Astrocyte (in vitro differentiated cells and primary cell): ENCODE measurements around the gene CDNF. TPM values are rescaled to one million over a fixed set of nuclear protein-coding genes. Genes with fewer than 3 reads are reported as not detected.
"Not testable (repeated sequence)": the region's sequence is repeated elsewhere in the genome, so short reads cannot be mapped to it uniquely, and the experiment has no call there.

ENCODE experiments used
- DNase-seq: peaks from one replicate; pipeline ENCODE4 v3.0.0-alpha.2; 2010; ENCODE audit warnings: low read depth
- FAIRE-seq: peaks from 2 replicates; lab custom pipeline; 2011; peaks lifted over from hg19 to GRCh38; lab: Jason Lieb, UNC
- H2AFZ ChIP-seq: 2 replicates; pipeline ENCODE4 v1.6.0; 2012; ENCODE audit warnings: low read depth, low read length, inconsistent platforms
- H3K27ac ChIP-seq: 2 replicates; pipeline ENCODE4 v1.5.1; 2011; ENCODE audit warnings: low read depth, low read length, inconsistent platforms
- H3K27me3 ChIP-seq: 2 replicates; pipeline ENCODE4 v1.6.0; 2011; ENCODE audit warnings: low read length, inconsistent platforms; ENCODE audit not compliant: insufficient read depth
- H3K36me3 ChIP-seq: 2 replicates; pipeline ENCODE4 v1.5.1; 2011; ENCODE audit warnings: low read length, inconsistent platforms; ENCODE audit not compliant: insufficient read depth
- H3K4me1 ChIP-seq: 2 replicates; pipeline ENCODE4 v1.5.1; 2011; ENCODE audit warnings: low read length, inconsistent platforms; ENCODE audit not compliant: insufficient read depth
- H3K4me2 ChIP-seq: 2 replicates; pipeline ENCODE4 v1.6.0; 2012; ENCODE audit warnings: low read length, inconsistent platforms
- H3K4me3 ChIP-seq: 2 replicates; pipeline ENCODE4 v1.5.1; 2011; ENCODE audit warnings: low read depth, mild to moderate bottlenecking, low read length, inconsistent platforms; ENCODE audit not compliant: insufficient read depth
- H3K79me2 ChIP-seq: 2 replicates; pipeline ENCODE4 v1.6.0; 2012; ENCODE audit warnings: mild to moderate bottlenecking, low read length, inconsistent platforms; ENCODE audit not compliant: insufficient read depth
- H3K9ac ChIP-seq: 2 replicates; pipeline ENCODE4 v1.6.0; 2012; ENCODE audit warnings: mild to moderate bottlenecking, low read length, inconsistent platforms
- H3K9me3 ChIP-seq: 2 replicates; pipeline ENCODE4 v1.5.1; 2012; ENCODE audit warnings: low read depth, mild to moderate bottlenecking, low read length, inconsistent platforms; ENCODE audit not compliant: insufficient read depth
- H4K20me1 ChIP-seq: 2 replicates; pipeline ENCODE4 v1.6.0; 2012; ENCODE audit warnings: low read length, inconsistent platforms; ENCODE audit not compliant: insufficient read depth
- H3K27ac Mint-ChIP-seq: one replicate; pipeline ENCODE4 v1.8.0; 2021; ENCODE audit warnings: mild to moderate bottlenecking, mixed read lengths; ENCODE audit not compliant: unreplicated experiment
- H3K27me3 Mint-ChIP-seq: one replicate; pipeline ENCODE4 v1.8.0; 2021; ENCODE audit warnings: low read depth, mixed read lengths; ENCODE audit not compliant: unreplicated experiment
- H3K36me3 Mint-ChIP-seq: one replicate; pipeline ENCODE4 v1.8.0; 2021; ENCODE audit warnings: low read depth, mixed read lengths; ENCODE audit not compliant: unreplicated experiment
- H3K4me1 Mint-ChIP-seq: one replicate; pipeline ENCODE4 v1.8.0; 2021; ENCODE audit warnings: low read depth, mixed read lengths; ENCODE audit not compliant: unreplicated experiment
- H3K4me3 Mint-ChIP-seq: one replicate; pipeline ENCODE4 v1.8.0; 2021; ENCODE audit warnings: mild to moderate bottlenecking, moderate library complexity, mixed read lengths; ENCODE audit not compliant: unreplicated experiment
- H3K9me3 Mint-ChIP-seq: one replicate; pipeline ENCODE4 v1.8.0; 2021; ENCODE audit warnings: mild to moderate bottlenecking, mixed read lengths; ENCODE audit not compliant: unreplicated experiment
- EZH2 ChIP-seq: IDR thresholded peaks from 2 replicates; pipeline ENCODE4 v1.6.1; 2012; ENCODE audit warnings: mild to moderate bottlenecking, low read length, inconsistent platforms; ENCODE audit not compliant: insufficient read depth
- total RNA-seq: library from RNA; stranded (reverse); gene quantifications from 2 replicates; pipeline ENCODE4 v1.2.1, GENCODE V29; 2021
- TF ChIP-seq, protein P1 (sequence below): IDR thresholded peaks from 2 replicates; pipeline ENCODE4 v1.5.1; 2011; ENCODE audit warnings: low read depth, mild to moderate bottlenecking, inconsistent platforms, low read length, moderate library complexity; ENCODE audit not compliant: insufficient read depth

CDNF gene
- total RNA-seq, 1 donor from 2014 or later, result 1.4 TPM

DNA sequence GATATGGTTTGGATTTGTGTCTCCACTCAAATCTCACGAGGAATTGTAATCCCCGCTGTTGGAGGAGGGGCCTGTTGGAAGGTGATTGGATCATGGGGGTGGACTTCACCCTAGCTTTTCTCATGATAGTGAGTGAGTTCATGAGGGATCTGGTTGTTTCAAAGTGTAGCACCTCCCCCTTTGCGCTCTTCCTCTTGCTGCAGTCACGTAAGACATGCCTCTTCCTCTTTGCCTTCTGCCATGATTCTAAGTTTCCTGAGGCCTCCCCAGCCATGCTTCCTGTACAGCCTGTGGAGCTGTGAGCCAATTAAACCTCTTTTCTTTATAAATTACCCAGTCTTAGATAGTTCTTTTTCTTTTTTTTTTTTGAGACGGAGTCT lies 17.1 kb downstream of the CDNF start:
- peak overlapping the region; percentile 36 for H3K4me2 ChIP-seq
- no peaks in the 10 kb centered on the region for H3K9me3 Mint-ChIP-seq
- no peaks in the 10 kb centered on the region for H3K36me3 ChIP-seq
- H3K36me3 Mint-ChIP-seq, result no peaks in the 10 kb centered on the region
- peaks cover 5% of the 10 kb centered on the region for H3K4me1 ChIP-seq
- no peaks in the 10 kb centered on the region for H3K9me3 ChIP-seq
- no peak overlapping the region for H3K9ac ChIP-seq
- H3K4me3 Mint-ChIP-seq, result no peak overlapping the region
- no peak overlapping the region for H3K4me3 ChIP-seq
- H3K27me3 ChIP-seq, result no peaks in the 10 kb centered on the region
- H3K79me2 ChIP-seq, result no peaks in the 10 kb centered on the region
- H3K4me1 Mint-ChIP-seq, result peaks cover 4% of the 10 kb centered on the region
- H3K27ac ChIP-seq, result peak overlapping the region; percentile 16
- no peak for FAIRE-seq
- TF ChIP-seq, protein P1, sequence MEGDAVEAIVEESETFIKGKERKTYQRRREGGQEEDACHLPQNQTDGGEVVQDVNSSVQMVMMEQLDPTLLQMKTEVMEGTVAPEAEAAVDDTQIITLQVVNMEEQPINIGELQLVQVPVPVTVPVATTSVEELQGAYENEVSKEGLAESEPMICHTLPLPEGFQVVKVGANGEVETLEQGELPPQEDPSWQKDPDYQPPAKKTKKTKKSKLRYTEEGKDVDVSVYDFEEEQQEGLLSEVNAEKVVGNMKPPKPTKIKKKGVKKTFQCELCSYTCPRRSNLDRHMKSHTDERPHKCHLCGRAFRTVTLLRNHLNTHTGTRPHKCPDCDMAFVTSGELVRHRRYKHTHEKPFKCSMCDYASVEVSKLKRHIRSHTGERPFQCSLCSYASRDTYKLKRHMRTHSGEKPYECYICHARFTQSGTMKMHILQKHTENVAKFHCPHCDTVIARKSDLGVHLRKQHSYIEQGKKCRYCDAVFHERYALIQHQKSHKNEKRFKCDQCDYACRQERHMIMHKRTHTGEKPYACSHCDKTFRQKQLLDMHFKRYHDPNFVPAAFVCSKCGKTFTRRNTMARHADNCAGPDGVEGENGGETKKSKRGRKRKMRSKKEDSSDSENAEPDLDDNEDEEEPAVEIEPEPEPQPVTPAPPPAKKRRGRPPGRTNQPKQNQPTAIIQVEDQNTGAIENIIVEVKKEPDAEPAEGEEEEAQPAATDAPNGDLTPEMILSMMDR, result no peak
- no peak for TF ChIP-seq EZH2
- peaks cover 4% of the 10 kb centered on the region for H3K27me3 Mint-ChIP-seq
- no peaks in the 10 kb centered on the region for H4K20me1 ChIP-seq
- DNase-seq, result no peak
- no peak overlapping the region for H2AFZ ChIP-seq
- no peak overlapping the region for H3K27ac Mint-ChIP-seq

DNA sequence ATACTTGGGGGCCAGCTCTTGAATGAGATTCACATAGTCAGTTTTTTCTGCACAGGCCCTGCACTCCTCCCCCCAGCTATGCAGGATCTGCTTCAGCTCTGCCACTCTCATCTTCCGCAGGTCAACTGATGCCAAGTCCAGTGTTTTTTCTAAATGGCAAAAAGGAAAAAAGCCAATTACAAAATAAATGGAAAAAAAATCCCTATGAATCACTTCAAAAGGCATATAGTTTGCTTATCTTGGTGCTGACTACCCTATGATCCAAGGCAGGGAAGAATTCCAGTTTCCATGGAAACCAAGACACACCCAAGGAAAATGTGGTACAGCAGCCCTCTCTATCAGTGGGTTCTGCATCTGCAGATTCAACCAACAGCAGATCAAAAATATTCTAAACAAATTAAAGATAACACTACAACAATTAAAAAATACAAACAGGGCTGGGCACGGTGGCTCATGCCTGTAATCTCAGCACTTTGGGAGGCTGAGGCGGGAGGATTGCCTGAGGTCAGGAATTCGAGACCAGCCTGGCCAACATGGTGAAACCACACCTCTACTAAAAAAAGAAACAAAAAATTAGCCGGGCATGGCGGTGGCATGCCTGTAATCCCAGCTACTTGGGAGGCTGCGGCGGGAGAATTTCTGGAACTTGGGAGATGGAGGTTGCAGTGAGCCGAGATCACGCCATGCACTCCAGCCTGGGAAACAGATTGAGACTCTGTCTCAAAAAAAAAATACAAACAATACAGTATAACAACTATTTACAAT lies 17.6 kb downstream of the CDNF start:
- Histone ChIP-seq H3K79me2 (no peaks in the 10 kb centered on the region), H3K27ac (peak overlapping the region; percentile 16)
- DNase-seq, result peak; percentile 90

DNA sequence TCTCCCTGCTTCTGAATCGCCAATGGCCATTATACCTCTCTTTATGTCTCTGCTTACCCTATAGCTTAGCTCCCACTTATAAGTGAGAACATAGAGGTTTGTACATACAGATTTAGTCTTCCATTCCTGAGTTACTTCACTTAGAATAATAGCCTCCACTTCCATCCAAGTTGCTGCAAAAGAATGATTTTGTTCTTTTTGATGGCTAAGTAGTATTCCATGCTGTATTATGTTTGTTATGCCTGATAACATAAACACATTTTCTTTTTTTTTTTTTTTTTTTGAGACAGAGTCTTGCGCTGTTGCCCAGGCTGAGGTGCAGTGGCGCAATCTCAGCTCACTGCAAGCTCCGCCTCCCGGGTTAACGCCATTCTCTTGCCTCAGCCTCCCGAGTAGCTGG lies 21.1 kb downstream of the CDNF start:
- H3K9me3 Mint-ChIP-seq, H3K36me3 ChIP-seq, H3K27me3 Mint-ChIP-seq, H2AFZ ChIP-seq, FAIRE-seq, H3K4me3 Mint-ChIP-seq, H3K27ac ChIP-seq, H3K9ac ChIP-seq, H3K4me1 Mint-ChIP-seq, H4K20me1 ChIP-seq, H3K27ac Mint-ChIP-seq, DNase-seq, H3K4me2 ChIP-seq, H3K36me3 Mint-ChIP-seq, H3K27me3 ChIP-seq, H3K4me3 ChIP-seq, H3K79me2 ChIP-seq, H3K9me3 ChIP-seq, H3K4me1 ChIP-seq: not testable (repeated sequence)

More for the DNA sequence above, 17.6 kb downstream of the CDNF start:
- Histone ChIP-seq H3K4me2 (peak overlapping the region; percentile 43), H3K9ac (no peak overlapping the region), H3K9me3 (no peaks in the 10 kb centered on the region), H3K4me1 (peaks cover 5% of the 10 kb centered on the region), H4K20me1 (no peaks in the 10 kb centered on the region), H3K27me3 (no peaks in the 10 kb centered on the region), H3K4me3 (no peak overlapping the region), H3K36me3 (no peaks in the 10 kb centered on the region), H2AFZ (no peak overlapping the region)
- Mint-ChIP-seq H3K27me3 (no peaks in the 10 kb centered on the region), H3K27ac (no peak overlapping the region), H3K9me3 (no peaks in the 10 kb centered on the region), H3K4me1 (peaks cover 4% of the 10 kb centered on the region), H3K4me3 (no peak overlapping the region), H3K36me3 (no peaks in the 10 kb centered on the region)
- TF ChIP-seq, protein P1, result no peak
- no peak for TF ChIP-seq EZH2
- FAIRE-seq, result peak; percentile 54
